Left ventricle myocardium inferior (tissue), 1 donor: ENCODE results near the gene NFKBIE. TPM values are rescaled to one million over a fixed set of nuclear protein-coding genes. Genes with fewer than 3 reads are reported as not detected.

Source experiments
- DNase-seq: peaks from one replicate; pipeline ENCODE4 v3.0.0-alpha.2; 2020
- H3K27ac ChIP-seq: fragments of 200-600 bp; replicated peaks from 2 replicates; pipeline ENCODE4 v1.8.0; 2021
- H3K27me3 ChIP-seq: fragments of 200-600 bp; 2 replicates; pipeline ENCODE4 v1.8.0; 2021; ENCODE audit warnings: low read depth
- H3K36me3 ChIP-seq: fragments of 200-600 bp; 2 replicates; pipeline ENCODE4 v1.8.0; 2021
- H3K4me1 ChIP-seq: fragments of 200-600 bp; 2 replicates; pipeline ENCODE4 v1.8.0; 2021
- H3K4me3 ChIP-seq: fragments of 200-600 bp; 2 replicates; pipeline ENCODE4 v1.8.0; 2021; ENCODE audit warnings: mild to moderate bottlenecking, moderate library complexity
- H3K9me3 ChIP-seq: fragments of 200-600 bp; replicated peaks from 2 replicates; pipeline ENCODE4 v1.8.0; 2021
- intact Hi-C: fragments of 100-400 bp; cut with micrococcal nuclease; formaldehyde crosslinking; loops from one replicate; pipeline ENCODE4 v1.11.0; 2022
- total RNA-seq: library from RNA; stranded (reverse); fragmentation: NEBNext Ultra II Directional; extraction: Animal tissue kit (Norgen Biotek cat#: 25700); gene quantifications from one replicate; pipeline ENCODE4 v1.2.1, GENCODE V29; 2021
- TF ChIP-seq, protein P1 (sequence below): fragments of 200-600 bp; IDR thresholded peaks from 2 replicates; pipeline ENCODE4 v1.8.0; 2021; ENCODE audit warnings: antibody characterized with exemption, mild to moderate bottlenecking, borderline replicate concordance
- donor health status: DM: no; HTN: yes; CAD: no; lungs with severe emphysema.

The NFKBIE gene
- total RNA-seq, 1 donor from 2014 or later: 2.1 TPM

- intact Hi-C loops: no loop called here
- Histone ChIP-seq H3K9me3 (no peaks in the 10 kb centered on the region), H3K4me3 (no peak overlapping the region), H3K4me1 (peaks cover 15% of the 10 kb centered on the region), H3K27ac (no peak overlapping the region), H3K36me3 (peaks cover 60% of the 10 kb centered on the region), H3K27me3 (peaks cover 20% of the 10 kb centered on the region)
- TF ChIP-seq, protein P1, sequence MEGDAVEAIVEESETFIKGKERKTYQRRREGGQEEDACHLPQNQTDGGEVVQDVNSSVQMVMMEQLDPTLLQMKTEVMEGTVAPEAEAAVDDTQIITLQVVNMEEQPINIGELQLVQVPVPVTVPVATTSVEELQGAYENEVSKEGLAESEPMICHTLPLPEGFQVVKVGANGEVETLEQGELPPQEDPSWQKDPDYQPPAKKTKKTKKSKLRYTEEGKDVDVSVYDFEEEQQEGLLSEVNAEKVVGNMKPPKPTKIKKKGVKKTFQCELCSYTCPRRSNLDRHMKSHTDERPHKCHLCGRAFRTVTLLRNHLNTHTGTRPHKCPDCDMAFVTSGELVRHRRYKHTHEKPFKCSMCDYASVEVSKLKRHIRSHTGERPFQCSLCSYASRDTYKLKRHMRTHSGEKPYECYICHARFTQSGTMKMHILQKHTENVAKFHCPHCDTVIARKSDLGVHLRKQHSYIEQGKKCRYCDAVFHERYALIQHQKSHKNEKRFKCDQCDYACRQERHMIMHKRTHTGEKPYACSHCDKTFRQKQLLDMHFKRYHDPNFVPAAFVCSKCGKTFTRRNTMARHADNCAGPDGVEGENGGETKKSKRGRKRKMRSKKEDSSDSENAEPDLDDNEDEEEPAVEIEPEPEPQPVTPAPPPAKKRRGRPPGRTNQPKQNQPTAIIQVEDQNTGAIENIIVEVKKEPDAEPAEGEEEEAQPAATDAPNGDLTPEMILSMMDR: no peak
- no peak for DNase-seq
Measured at GRCh38 chr6:44301106-44301505, 35.8 kb upstream of the NFKBIE start.

- intact Hi-C loops: no loop called here
- Histone ChIP-seq H3K27ac (no peak overlapping the region), H3K4me3 (no peak overlapping the region), H3K4me1 (peaks cover 15% of the 10 kb centered on the region), H3K36me3 (peaks cover 53% of the 10 kb centered on the region), H3K9me3 (no peaks in the 10 kb centered on the region), H3K27me3 (peaks cover 27% of the 10 kb centered on the region)
- DNase-seq: no peak
- TF ChIP-seq, protein P1: no peak
Measured at GRCh38 chr6:44300292-44300823, 35.0 kb upstream of the NFKBIE start.

GRCh38 chr6:44298864-44299263 lies 33.5 kb upstream of the NFKBIE start:
- Histone ChIP-seq H3K4me1 (peaks cover 15% of the 10 kb centered on the region), H3K27me3 (peaks cover 42% of the 10 kb centered on the region), H3K9me3 (no peaks in the 10 kb centered on the region), H3K36me3 (peaks cover 38% of the 10 kb centered on the region), H3K4me3 (no peak overlapping the region), H3K27ac (no peak overlapping the region)
- DNase-seq: no peak
- TF ChIP-seq, protein P1: no peak
- intact Hi-C loops: no loop called here

- H3K27me3 ChIP-seq: peaks cover 49% of the 10 kb centered on the region
- TF ChIP-seq, protein P1: no peak
- no peak overlapping the region for H3K27ac ChIP-seq
- H3K9me3 ChIP-seq: no peaks in the 10 kb centered on the region
- intact Hi-C loops: no loop called here
- peak overlapping the region; percentile 70 for H3K4me3 ChIP-seq
- H3K36me3 ChIP-seq: peaks cover 31% of the 10 kb centered on the region
- DNase-seq: no peak
- H3K4me1 ChIP-seq: peaks cover 15% of the 10 kb centered on the region
Measured at GRCh38 chr6:44298055-44298803, 32.9 kb upstream of the NFKBIE start.

DNA sequence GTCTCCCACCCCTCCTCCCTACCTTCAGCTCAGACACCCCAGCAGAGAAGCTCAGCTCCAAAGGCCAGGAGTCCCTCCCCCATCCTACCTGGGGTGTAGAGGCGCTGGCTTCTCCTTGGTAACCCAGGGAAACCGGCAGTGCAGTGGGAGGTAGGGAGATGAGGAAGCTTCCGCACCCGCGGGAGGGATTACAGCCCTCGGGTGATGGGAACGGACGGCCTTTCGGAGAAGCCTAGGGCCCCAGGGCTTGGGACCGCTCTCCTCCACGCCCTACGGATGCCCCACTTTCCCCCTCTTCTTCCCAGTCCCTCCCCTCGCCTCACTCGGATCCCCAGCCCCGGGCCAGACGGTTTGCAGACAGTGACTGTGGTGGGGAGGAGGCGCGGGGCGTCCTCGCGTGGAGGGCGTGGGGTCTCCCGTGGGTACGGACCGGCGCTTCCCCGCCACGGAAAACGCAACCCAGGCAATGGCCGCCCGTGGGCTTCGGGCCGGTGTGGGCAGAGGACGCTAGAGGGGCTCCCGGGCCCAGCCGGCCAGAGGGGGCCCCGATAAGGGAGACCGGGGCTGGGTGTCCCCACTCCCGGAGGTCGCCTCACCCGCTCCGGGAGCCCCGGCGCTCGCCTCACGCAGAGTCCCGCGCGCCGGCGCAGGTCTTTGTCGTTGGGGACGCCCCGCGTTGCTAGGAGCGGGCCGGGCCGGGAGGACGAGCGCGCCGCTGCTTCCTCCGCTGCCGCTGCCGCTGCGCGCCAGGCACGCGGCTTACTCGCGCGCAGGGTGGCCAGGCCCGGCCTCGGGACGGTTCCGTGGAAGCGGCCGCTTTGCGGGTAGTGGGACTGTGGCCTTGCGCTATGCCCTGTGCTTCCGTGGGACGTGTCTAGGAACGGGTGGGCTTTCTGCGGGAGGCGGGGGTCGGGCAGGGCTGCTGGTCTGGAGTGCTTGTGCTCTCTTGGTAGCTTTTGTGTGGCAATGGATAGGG lies 32.0 kb upstream of the NFKBIE start:
- DNase-seq: peak; percentile 41
- no peaks in the 10 kb centered on the region for H3K9me3 ChIP-seq
- intact Hi-C loops: no loop called here
- peaks cover 23% of the 10 kb centered on the region for H3K36me3 ChIP-seq
- TF ChIP-seq, protein P1: no peak
- peak overlapping the region; percentile 70 for H3K4me3 ChIP-seq
- H3K4me1 ChIP-seq: peaks cover 15% of the 10 kb centered on the region
- H3K27ac ChIP-seq: no peak overlapping the region
- H3K27me3 ChIP-seq: peaks cover 57% of the 10 kb centered on the region
